ENCODE results near the gene RASIP1.

GRCh38 chr19:48755084-48755641 lies 14.8 kb upstream of the RASIP1 start, which contains the start of gene FGF21:
- TF ChIP-seq POLR2A (IDR thresholded peaks at IDR 0.05), result no peak
- no peak for TF ChIP-seq CTCF (IDR thresholded peaks at IDR 0.05)

Data from Peyer's patch (tissue), 4 donors.